GM19035 (cell line): ENCODE results near the gene TMIGD1.
A peak's percentile ranks its signal among the peaks of the same experiment; 100 is the strongest.

Experiments
- ATAC-seq: cut with Tn5 transposase; IDR thresholded peaks from one replicate; pipeline ENCODE4 v1.9.1; 2021; ENCODE audit not compliant: unreplicated experiment

TMIGD1 gene

GRCh38 chr17:30290696-30291542 is 42.9 kb downstream of the TMIGD1 start:
- ATAC-seq, result peak; percentile 43

- no peak for ATAC-seq
These were observed 43.8 kb downstream of the TMIGD1 start for GRCh38 chr17:30290077-30290476.

- ATAC-seq, result no peak
These were observed 54.7 kb downstream of the TMIGD1 start for GRCh38 chr17:30279156-30279555.

GRCh38 chr17:30278032-30278431 is 55.8 kb downstream of the TMIGD1 start:
- no peak for ATAC-seq

- ATAC-seq, result no peak
These were observed 57.9 kb downstream of the TMIGD1 start for GRCh38 chr17:30275911-30276310.

- ATAC-seq, result no peak
These were observed 59.0 kb downstream of the TMIGD1 start for GRCh38 chr17:30274887-30275286.

- no peak for ATAC-seq
These were observed 60.5 kb downstream of the TMIGD1 start for GRCh38 chr17:30273373-30273772.

- ATAC-seq, result no peak
These were observed 62.8 kb downstream of the TMIGD1 start for GRCh38 chr17:30271102-30271501.

- ATAC-seq, result no peak
These were observed 66.2 kb downstream of the TMIGD1 start for GRCh38 chr17:30267625-30268024.
